Osteocyte (in vitro differentiated cells): ENCODE results near the gene FXN. TPM values are rescaled to one million over a fixed set of nuclear protein-coding genes. Genes with fewer than 3 reads are reported as not detected.

ENCODE experiments used
- DNase-seq: peaks from one replicate; pipeline ENCODE4 v3.0.0; 2021; ENCODE audit warnings: mixed read lengths; ENCODE audit not compliant: unreplicated experiment; ENCODE audit errors: extremely low spot score
- H3K27ac Mint-ChIP-seq: one replicate; pipeline ENCODE4 v1.8.0; 2021; ENCODE audit warnings: mild to moderate bottlenecking, mixed read lengths; ENCODE audit not compliant: unreplicated experiment
- H3K27me3 Mint-ChIP-seq: one replicate; pipeline ENCODE4 v1.8.0; 2021; ENCODE audit warnings: mixed read lengths; ENCODE audit not compliant: unreplicated experiment
- H3K36me3 Mint-ChIP-seq: one replicate; pipeline ENCODE4 v1.8.0; 2021; ENCODE audit warnings: mixed read lengths; ENCODE audit not compliant: unreplicated experiment
- H3K4me1 Mint-ChIP-seq: one replicate; pipeline ENCODE4 v1.8.0; 2021; ENCODE audit warnings: mixed read lengths; ENCODE audit not compliant: unreplicated experiment
- H3K4me3 Mint-ChIP-seq: one replicate; pipeline ENCODE4 v1.8.0; 2021; ENCODE audit warnings: mild to moderate bottlenecking, moderate library complexity, mixed read lengths; ENCODE audit not compliant: unreplicated experiment
- H3K9me3 Mint-ChIP-seq: one replicate; pipeline ENCODE4 v1.8.0; 2021; ENCODE audit warnings: mixed read lengths; ENCODE audit not compliant: unreplicated experiment
- total RNA-seq: library from RNA; stranded (reverse); gene quantifications from 2 replicates; pipeline ENCODE4 v1.2.1, GENCODE V29; 2021
- TF ChIP-seq, protein P1 (sequence below): fragments of 200-600 bp; sonication (generic); IDR thresholded peaks from 2 replicates; pipeline ENCODE4 v1.5.0; 2021; ENCODE audit warnings: antibody characterized with exemption, mild to moderate bottlenecking, moderate library complexity

FXN gene
- total RNA-seq, 1 donor from 2014 or later, result 9.8 TPM

DNA sequence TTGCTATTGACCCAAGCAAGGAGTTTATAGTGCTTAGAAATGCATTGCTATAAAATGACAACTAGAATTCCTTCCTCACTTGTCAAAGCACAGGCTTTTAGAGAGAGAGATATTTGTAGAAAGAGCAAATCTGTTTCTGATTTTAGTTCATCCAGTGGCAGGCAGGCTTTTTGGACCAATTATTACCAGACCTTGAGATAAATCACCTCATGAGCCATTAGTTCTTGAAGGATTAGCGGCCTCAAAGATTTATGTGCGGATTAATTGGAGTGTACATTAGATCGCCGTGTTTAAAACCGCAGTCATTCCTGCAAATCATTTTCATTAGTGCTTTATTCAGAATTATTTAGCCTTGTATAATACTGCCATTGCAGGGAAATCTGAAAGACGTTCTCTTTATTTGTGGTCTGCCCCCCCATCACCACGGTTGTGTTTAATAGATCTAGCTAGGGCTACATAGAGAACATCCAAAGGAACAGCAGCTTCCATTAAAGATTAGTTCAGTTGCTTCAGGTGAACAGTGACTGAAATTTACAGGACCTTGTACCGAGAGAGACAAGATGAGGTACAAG lies 109.7 kb downstream of the FXN start:
- TF ChIP-seq, protein P1, sequence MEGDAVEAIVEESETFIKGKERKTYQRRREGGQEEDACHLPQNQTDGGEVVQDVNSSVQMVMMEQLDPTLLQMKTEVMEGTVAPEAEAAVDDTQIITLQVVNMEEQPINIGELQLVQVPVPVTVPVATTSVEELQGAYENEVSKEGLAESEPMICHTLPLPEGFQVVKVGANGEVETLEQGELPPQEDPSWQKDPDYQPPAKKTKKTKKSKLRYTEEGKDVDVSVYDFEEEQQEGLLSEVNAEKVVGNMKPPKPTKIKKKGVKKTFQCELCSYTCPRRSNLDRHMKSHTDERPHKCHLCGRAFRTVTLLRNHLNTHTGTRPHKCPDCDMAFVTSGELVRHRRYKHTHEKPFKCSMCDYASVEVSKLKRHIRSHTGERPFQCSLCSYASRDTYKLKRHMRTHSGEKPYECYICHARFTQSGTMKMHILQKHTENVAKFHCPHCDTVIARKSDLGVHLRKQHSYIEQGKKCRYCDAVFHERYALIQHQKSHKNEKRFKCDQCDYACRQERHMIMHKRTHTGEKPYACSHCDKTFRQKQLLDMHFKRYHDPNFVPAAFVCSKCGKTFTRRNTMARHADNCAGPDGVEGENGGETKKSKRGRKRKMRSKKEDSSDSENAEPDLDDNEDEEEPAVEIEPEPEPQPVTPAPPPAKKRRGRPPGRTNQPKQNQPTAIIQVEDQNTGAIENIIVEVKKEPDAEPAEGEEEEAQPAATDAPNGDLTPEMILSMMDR, result no peak
- peaks cover 4% of the 10 kb centered on the region for H3K36me3 Mint-ChIP-seq
- no peak for DNase-seq

GRCh38 chr9:69147041-69147834 lies 111.7 kb downstream of the FXN start:
- TF ChIP-seq, protein P1, result no peak
- H3K9me3 Mint-ChIP-seq, result no peaks in the 10 kb centered on the region
- H3K4me1 Mint-ChIP-seq, result peaks cover 39% of the 10 kb centered on the region
- H3K36me3 Mint-ChIP-seq, result peaks cover 11% of the 10 kb centered on the region
- H3K27me3 Mint-ChIP-seq, result no peaks in the 10 kb centered on the region
- H3K4me3 Mint-ChIP-seq, result no peak overlapping the region
- H3K27ac Mint-ChIP-seq, result no peak overlapping the region
- DNase-seq, result peak; percentile 25

More for the DNA sequence above, 109.7 kb downstream of the FXN start:
- Mint-ChIP-seq H3K27me3 (no peaks in the 10 kb centered on the region), H3K4me3 (no peak overlapping the region), H3K27ac (no peak overlapping the region), H3K4me1 (peaks cover 40% of the 10 kb centered on the region), H3K9me3 (no peaks in the 10 kb centered on the region)

DNA sequence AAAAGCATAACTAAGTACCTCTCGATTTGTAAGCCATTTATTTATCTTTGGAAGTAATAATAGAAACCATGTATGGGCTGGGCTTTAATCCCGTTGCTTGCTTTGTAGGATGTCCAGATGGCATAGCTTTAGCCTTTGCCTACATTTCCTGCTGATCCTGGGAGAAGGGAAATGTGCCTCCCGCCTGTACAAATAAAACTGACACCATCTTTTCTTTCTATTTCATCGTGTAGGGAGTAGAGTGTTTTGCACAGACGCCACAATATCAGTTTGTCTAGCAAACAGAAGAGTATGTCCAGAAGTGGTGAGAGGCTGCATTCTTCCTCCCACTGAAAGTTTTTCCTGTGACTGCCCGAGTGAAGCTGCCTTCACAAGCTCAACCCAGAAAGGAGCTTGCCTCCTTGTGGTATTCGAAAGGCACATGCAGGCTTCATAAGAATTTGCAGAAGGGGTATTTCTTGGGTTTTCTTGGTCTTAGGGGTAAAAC lies 113.8 kb downstream of the FXN start:
- Mint-ChIP-seq H3K36me3 (peaks cover 16% of the 10 kb centered on the region), H3K27ac (peak overlapping the region; percentile 87), H3K4me1 (peaks cover 25% of the 10 kb centered on the region), H3K9me3 (no peaks in the 10 kb centered on the region), H3K4me3 (peak overlapping the region; percentile 68), H3K27me3 (no peaks in the 10 kb centered on the region)
- peak; percentile 72 for DNase-seq
- TF ChIP-seq, protein P1, result peak; percentile 65

Other genes starting within 250 kb of the FXN start
- gene PRKACG, start 21.6 kb upstream of the FXN start, total RNA-seq, result not detected in 2 replicates
- 42.7 and 47.9 TPM in 2 replicates for gene TJP2, start 138.5 kb downstream of the FXN start, total RNA-seq